Measurements from ENCODE around the gene ARFGEF3. TPM values are rescaled to one million over a fixed set of nuclear protein-coding genes. Genes with fewer than 3 reads are reported as not detected.

Gene ARFGEF3
- total RNA-seq, 1 experiment from 2014 or later, result 5.2 TPM

DNA sequence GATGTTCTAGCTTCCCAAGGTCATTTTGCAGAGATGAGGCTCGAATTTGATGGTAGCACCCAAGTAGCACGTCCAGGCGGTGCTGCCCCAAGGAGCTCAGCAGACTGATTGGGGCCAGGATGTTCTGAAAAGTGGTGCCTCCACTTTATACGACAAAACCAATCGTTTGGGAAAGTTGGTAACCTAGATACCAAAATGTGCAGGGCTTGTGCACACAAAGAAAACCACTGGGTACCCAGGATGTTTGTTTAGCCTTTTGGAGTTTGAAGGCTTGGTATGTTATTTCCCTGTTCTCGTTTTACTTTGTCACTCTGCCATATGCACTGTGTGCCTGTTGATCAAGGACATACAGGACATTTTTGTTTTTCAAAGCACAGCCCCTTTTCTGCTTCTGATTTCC lies 97.3 kb downstream of the ARFGEF3 start:
- no peak overlapping the region for H3K4me3 Mint-ChIP-seq (ENCODE audit: unreplicated experiment)
- Histone ChIP-seq H3K36me3 (ENCODE audit: control insufficient read depth, insufficient read depth, low read length) (no peaks in the 10 kb centered on the region), H3K4me1 (no peaks in the 10 kb centered on the region), H3K4me3 (ENCODE audit: low read depth, low read length) (no peak overlapping the region), H3K27me3 (replicated peaks; ENCODE audit: control insufficient read depth, insufficient read depth, low read length) (no peaks in the 10 kb centered on the region), H3K9me3 (no peaks in the 10 kb centered on the region)
- no peaks in the 10 kb centered on the region for H3K27me3 Mint-ChIP-seq (ENCODE audit: insufficient read depth, unreplicated experiment)
- peaks cover 6% of the 10 kb centered on the region for H3K36me3 Mint-ChIP-seq (ENCODE audit: insufficient read depth, unreplicated experiment)
- no peak overlapping the region for H3K27ac Mint-ChIP-seq (ENCODE audit: unreplicated experiment)
- ChIA-PET CTCF (no interaction called here), POLR2A (no interaction called here)
- DNase-seq, result no peak
- intact Hi-C loops (cut with micrococcal nuclease; ENCODE audit: unreplicated experiment), result no loop called here
- H3K4me1 Mint-ChIP-seq (ENCODE audit: low read depth, unreplicated experiment), result no peaks in the 10 kb centered on the region
- H3K9me3 Mint-ChIP-seq (ENCODE audit: unreplicated experiment), result no peaks in the 10 kb centered on the region
- TF ChIP-seq, protein P1, sequence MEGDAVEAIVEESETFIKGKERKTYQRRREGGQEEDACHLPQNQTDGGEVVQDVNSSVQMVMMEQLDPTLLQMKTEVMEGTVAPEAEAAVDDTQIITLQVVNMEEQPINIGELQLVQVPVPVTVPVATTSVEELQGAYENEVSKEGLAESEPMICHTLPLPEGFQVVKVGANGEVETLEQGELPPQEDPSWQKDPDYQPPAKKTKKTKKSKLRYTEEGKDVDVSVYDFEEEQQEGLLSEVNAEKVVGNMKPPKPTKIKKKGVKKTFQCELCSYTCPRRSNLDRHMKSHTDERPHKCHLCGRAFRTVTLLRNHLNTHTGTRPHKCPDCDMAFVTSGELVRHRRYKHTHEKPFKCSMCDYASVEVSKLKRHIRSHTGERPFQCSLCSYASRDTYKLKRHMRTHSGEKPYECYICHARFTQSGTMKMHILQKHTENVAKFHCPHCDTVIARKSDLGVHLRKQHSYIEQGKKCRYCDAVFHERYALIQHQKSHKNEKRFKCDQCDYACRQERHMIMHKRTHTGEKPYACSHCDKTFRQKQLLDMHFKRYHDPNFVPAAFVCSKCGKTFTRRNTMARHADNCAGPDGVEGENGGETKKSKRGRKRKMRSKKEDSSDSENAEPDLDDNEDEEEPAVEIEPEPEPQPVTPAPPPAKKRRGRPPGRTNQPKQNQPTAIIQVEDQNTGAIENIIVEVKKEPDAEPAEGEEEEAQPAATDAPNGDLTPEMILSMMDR (IDR thresholded peaks at IDR 0.05; ENCODE audit: insufficient read depth in 1 of 2, low read depth in 1 of 2, low read length in 1 of 2, severe bottlenecking in 1 of 2, unreplicated experiment in 1 of 2), result no peak
- no TSS peak for BruUV-seq (replicated peaks)

DNA sequence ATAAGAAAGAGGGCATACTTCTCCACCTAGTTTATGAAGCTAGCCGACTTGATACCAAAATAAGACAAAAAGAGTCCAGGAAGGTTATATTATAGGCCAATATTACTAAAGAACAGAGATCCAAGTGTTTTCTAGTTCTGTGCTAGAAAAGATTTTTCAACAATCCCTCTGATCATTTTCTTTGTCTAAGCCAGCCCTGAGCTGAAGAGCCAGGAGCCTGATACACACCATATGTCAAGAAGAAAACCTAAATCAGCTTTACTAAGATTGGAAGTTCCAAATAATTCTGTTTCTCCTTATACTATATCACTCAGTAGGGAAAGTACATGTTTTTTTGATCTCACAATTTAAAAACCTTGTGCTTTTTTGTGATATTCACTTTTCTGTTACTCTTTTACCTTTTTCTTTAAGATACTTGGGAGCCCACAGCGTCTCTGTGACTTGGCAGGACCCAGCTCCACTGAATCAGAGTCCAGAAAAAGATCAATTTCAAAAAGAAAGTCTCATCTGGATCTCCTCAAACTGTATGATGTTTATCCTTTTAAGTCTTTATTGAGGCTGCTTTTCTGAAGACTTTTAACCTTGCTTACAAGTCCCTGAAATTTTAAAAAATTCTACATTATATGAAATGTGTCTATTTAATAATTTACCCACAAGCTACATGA lies 99.5 kb downstream of the ARFGEF3 start:
- Mint-ChIP-seq H3K36me3 (ENCODE audit: insufficient read depth, unreplicated experiment) (peaks cover 6% of the 10 kb centered on the region), H3K27me3 (ENCODE audit: insufficient read depth, unreplicated experiment) (no peaks in the 10 kb centered on the region), H3K4me1 (ENCODE audit: low read depth, unreplicated experiment) (no peaks in the 10 kb centered on the region), H3K27ac (ENCODE audit: unreplicated experiment) (no peak overlapping the region), H3K9me3 (ENCODE audit: unreplicated experiment) (no peaks in the 10 kb centered on the region), H3K4me3 (ENCODE audit: unreplicated experiment) (no peak overlapping the region)
- Histone ChIP-seq H3K36me3 (ENCODE audit: control insufficient read depth, insufficient read depth, low read length) (no peaks in the 10 kb centered on the region), H3K4me1 (no peaks in the 10 kb centered on the region), H3K4me3 (ENCODE audit: low read depth, low read length) (no peak overlapping the region), H3K9me3 (no peaks in the 10 kb centered on the region), H3K27me3 (replicated peaks; ENCODE audit: control insufficient read depth, insufficient read depth, low read length) (no peaks in the 10 kb centered on the region)
- no TSS peak for BruUV-seq (replicated peaks)
- ChIA-PET CTCF (interaction anchor here (0.6 to 0.7 kb wide), 2 partner anchors 71 to 512 kb away, joined by 3 to 4 read pairs; no protein-coding TSS in a partner anchor), POLR2A (no interaction called here)
- DNase-seq, result no peak
- TF ChIP-seq, protein P1 (IDR thresholded peaks at IDR 0.05; ENCODE audit: insufficient read depth in 1 of 2, low read depth in 1 of 2, low read length in 1 of 2, severe bottlenecking in 1 of 2, unreplicated experiment in 1 of 2), result no peak
- intact Hi-C loops (cut with micrococcal nuclease; ENCODE audit: unreplicated experiment), result no loop called here

DNA sequence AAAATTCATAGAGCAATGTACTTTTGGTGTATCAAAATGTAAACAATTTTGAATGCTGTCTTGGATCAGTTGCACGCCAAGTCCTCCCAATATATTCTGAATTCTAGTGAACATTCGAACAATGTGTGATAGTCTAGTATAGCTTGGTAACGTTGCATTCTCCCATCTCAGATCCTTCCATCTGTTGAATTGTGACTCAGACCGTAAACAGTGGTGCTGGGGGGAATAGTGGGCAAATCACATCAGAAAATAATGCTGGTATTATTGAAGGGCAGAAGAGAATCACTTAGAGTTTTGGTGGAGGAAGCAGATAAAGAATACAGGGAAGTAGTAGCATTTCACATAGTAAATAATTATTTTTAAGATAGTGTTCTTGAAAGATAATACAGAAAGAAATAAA lies 102.2 kb downstream of the ARFGEF3 start:
- ChIA-PET CTCF (no interaction called here), POLR2A (no interaction called here)
- no peaks in the 10 kb centered on the region for H3K36me3 ChIP-seq (ENCODE audit: control insufficient read depth, insufficient read depth, low read length)
- H3K9me3 ChIP-seq, result no peaks in the 10 kb centered on the region
- TF ChIP-seq, protein P1 (IDR thresholded peaks at IDR 0.05; ENCODE audit: insufficient read depth in 1 of 2, low read depth in 1 of 2, low read length in 1 of 2, severe bottlenecking in 1 of 2, unreplicated experiment in 1 of 2), result no peak
- no peak overlapping the region for H3K4me3 ChIP-seq (ENCODE audit: low read depth, low read length)
- intact Hi-C loops (cut with micrococcal nuclease; ENCODE audit: unreplicated experiment), result no loop called here
- H3K4me3 Mint-ChIP-seq (ENCODE audit: unreplicated experiment), result no peak overlapping the region
- no peak overlapping the region for H3K27ac Mint-ChIP-seq (ENCODE audit: unreplicated experiment)
- H3K9me3 Mint-ChIP-seq (ENCODE audit: unreplicated experiment), result no peaks in the 10 kb centered on the region
- H3K4me1 ChIP-seq, result no peaks in the 10 kb centered on the region
- H3K4me1 Mint-ChIP-seq (ENCODE audit: low read depth, unreplicated experiment), result peaks cover 8% of the 10 kb centered on the region
- no TSS peak for BruUV-seq (replicated peaks)
- no peaks in the 10 kb centered on the region for H3K27me3 ChIP-seq (replicated peaks; ENCODE audit: control insufficient read depth, insufficient read depth, low read length)
- H3K27me3 Mint-ChIP-seq (ENCODE audit: insufficient read depth, unreplicated experiment), result no peaks in the 10 kb centered on the region
- H3K36me3 Mint-ChIP-seq (ENCODE audit: insufficient read depth, unreplicated experiment), result no peaks in the 10 kb centered on the region
- no peak for DNase-seq
